AG09309 (cell line): ENCODE data around the gene TAS2R41.

Experiments
- DNase-seq: peaks from one replicate; pipeline ENCODE4 v3.0.0-alpha.2; 2010; ENCODE audit warnings: low read depth
- H3K4me3 ChIP-seq: 2 replicates; pipeline ENCODE4 v1.5.1; 2011; ENCODE audit warnings: mild to moderate bottlenecking, low read depth, low read length, moderate library complexity; ENCODE audit not compliant: control insufficient read depth
- CTCF ChIP-seq: IDR thresholded peaks from 2 replicates; pipeline ENCODE4 v1.5.1; 2011; ENCODE audit warnings: mild to moderate bottlenecking, low read depth, low read length, inconsistent platforms; ENCODE audit not compliant: insufficient read depth, control insufficient read depth; ENCODE audit errors: missing control alignments

The TAS2R41 gene

GRCh38 chr7:143496263-143496662 is 18.6 kb downstream of the TAS2R41 start:
- no peak for DNase-seq
- no peak overlapping the region for H3K4me3 ChIP-seq
- TF ChIP-seq CTCF: no peak

GRCh38 chr7:143497008-143497795 is 19.5 kb downstream of the TAS2R41 start:
- no peak for DNase-seq
- no peak overlapping the region for H3K4me3 ChIP-seq
- no peak for TF ChIP-seq CTCF

GRCh38 chr7:143499246-143499645 is 21.6 kb downstream of the TAS2R41 start:
- H3K4me3 ChIP-seq: no peak overlapping the region
- no peak for TF ChIP-seq CTCF
- DNase-seq: no peak

GRCh38 chr7:143499743-143500348 is 22.2 kb downstream of the TAS2R41 start:
- no peak for DNase-seq
- H3K4me3 ChIP-seq: no peak overlapping the region
- TF ChIP-seq CTCF: no peak

- H3K4me3 ChIP-seq: no peak overlapping the region
- DNase-seq: no peak
Measured at GRCh38 chr7:143503261-143503660, 25.6 kb downstream of the TAS2R41 start.

More at GRCh38 chr7:143503261-143503660, 25.6 kb downstream of the TAS2R41 start:
- TF ChIP-seq CTCF: no peak
